ENCODE measurements around the gene AMBRA1. TPM values are rescaled to one million over a fixed set of nuclear protein-coding genes. Genes with fewer than 3 reads are reported as not detected.
"Not testable (repeated sequence)": the region's sequence is repeated elsewhere in the genome, so short reads cannot be mapped to it uniquely, and the experiment has no call there.

AMBRA1 gene
- total RNA-seq, 1 donor from 2014 or later = 38.5 TPM

DNA sequence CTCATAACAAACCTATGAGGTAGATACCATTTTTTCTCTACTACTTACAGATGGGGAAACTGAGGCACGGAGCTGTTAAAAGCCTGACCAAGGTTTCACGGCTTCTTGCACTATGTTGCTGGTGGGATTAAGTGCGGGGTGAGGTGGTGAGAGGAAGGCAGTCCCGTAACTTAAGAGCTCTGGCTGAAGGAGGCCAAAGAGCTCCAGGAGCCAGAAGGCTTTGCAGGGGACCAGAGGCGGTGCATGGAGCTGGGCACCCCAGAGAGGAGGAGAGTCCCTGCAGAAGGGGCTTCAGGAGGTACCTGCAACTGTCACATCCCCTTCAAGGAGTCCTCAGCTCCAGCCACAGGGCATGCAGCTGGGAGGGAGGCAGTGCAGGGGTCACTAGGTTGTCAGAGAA, 206.4 kb downstream of the AMBRA1 start:
- intact Hi-C loops (cut with micrococcal nuclease) = no loop called here

DNA sequence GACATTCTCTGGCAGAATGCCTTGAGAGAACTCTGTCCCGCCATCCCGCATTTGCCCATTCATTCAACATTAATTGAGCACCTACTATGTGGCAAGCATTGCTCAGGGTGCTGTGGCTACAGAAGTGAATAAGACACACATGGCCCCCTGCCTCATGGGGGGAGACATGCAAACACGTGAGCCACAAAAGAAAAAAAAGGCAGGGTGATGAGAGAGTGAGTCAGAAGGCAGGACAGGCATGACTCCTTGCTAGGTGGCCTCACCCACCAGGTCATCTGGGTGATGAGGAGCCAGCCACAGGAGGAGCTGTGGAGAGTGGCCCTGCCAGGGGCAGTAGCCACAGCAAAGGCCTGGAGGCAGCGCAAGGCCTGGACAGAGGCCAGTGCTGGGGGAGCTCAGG, 207.1 kb downstream of the AMBRA1 start:
- intact Hi-C loops (cut with micrococcal nuclease) = no loop called here

DNA sequence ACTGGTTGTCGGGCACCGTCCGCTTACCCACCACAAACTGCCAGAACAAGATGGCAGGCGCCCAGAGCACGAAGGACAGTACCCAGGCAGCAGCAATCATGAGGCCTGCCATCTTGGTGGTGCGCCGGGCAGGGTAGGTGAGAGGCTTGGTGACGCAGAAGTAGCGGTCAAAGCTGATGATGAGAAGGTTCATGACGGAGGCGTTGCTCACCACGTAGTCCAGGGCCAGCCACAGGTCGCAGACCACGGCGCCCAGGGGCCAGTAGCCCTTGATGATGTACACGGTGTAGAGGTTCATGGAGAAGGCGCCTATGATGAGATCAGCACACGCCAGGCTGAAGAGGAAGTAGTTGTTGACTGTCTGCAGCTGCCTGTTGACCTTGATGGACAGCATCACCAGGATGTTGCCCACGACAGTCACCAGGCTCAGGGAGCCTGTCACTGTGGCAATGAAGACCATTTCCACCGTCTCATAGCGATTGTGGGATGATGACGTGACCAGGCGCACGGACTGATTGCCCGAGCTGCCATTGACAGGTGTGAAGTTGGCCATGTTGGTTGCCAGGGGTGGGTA, 207.7 kb downstream of the AMBRA1 start:
- intact Hi-C loops (cut with micrococcal nuclease) = no loop called here

DNA sequence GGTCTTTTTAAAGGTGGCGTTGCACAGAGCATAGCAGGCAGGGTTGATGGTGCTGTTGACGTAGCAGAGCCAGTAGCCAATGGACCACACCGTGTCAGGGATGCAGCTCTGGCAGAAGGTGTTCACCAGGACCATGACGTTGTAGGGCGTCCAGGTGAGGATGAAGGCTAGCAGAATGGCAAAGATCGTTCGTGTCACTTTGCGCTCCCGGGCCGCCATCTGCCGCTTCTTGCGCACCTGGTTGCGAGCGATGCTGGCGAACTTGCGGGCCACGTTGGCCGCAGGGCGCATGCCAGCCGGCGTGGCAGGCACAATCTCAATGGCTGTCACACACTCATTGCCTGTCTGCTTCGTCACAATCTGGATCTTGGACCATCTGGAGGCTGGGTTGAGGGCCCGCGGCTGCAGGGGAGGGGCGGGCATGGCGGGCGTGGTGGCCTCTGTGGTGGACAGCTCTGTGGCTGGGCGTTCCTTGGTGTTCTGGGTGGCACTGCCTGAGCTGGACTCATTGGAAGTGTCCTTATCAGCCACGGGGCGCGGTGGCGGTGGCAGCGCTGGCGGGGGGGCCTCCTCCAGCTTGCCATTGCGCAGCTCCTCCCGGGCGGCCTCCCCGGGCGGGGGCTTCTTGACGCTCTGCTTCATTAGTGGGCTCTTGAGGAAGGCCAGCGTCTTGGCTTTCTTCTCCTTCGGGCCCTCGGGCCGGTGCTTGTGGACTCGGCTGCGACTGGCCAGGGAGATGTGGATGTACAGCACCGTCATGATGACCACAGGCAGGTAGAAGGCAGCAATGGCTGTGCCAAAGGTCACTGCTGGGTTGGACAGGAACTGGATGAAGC, 208.4 kb downstream of the AMBRA1 start:
- intact Hi-C loops (cut with micrococcal nuclease) = no loop called here

DNA sequence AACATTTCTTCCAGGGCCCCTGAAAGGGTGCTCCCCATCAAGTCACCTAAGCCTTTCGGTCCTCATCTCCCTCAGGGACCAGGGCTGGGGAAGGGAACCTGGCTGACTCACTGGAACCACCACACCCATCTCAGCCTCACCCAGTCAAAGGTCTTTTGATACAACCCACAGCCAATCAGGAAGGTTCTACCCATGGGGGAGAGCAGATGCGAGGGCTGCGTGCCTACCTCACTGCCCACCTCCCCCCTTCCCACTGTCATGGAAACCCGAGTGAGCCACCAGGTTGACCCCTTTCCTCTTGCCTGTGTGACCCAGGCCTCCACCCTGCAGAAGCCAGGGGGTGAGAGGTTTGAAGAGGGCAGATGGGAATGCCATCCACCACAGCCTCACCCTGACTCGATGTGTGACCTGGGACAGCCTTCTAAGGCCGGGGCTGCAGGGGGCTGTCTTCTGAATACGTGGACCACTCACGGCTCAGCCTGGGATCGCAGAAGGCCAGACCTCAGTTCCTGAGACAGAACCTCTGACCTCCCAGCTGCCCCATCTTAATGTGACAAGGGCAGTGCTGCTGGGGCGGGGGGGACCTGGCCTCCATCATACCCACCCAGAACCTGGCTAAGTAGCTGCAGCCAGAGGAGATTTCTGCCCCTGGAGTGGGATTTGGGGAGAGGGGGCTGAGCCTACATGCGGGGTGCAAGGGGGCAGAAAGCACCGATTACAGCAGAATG, 209.7 kb downstream of the AMBRA1 start:
- intact Hi-C loops (cut with micrococcal nuclease) = no loop called here

DNA sequence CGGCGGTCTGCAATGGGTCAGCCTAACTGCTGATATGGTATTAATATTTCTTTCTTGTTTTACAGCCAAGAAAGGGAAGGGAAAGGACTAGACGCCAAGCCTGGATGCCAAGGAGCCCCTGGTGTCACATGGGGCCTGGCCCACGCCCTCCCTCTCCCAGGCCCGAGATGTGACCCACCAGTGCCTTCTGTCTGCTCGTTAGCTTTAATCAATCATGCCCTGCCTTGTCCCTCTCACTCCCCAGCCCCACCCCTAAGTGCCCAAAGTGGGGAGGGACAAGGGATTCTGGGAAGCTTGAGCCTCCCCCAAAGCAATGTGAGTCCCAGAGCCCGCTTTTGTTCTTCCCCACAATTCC, 210.4 kb downstream of the AMBRA1 start:
- intact Hi-C loops (cut with micrococcal nuclease) = no loop called here

DNA sequence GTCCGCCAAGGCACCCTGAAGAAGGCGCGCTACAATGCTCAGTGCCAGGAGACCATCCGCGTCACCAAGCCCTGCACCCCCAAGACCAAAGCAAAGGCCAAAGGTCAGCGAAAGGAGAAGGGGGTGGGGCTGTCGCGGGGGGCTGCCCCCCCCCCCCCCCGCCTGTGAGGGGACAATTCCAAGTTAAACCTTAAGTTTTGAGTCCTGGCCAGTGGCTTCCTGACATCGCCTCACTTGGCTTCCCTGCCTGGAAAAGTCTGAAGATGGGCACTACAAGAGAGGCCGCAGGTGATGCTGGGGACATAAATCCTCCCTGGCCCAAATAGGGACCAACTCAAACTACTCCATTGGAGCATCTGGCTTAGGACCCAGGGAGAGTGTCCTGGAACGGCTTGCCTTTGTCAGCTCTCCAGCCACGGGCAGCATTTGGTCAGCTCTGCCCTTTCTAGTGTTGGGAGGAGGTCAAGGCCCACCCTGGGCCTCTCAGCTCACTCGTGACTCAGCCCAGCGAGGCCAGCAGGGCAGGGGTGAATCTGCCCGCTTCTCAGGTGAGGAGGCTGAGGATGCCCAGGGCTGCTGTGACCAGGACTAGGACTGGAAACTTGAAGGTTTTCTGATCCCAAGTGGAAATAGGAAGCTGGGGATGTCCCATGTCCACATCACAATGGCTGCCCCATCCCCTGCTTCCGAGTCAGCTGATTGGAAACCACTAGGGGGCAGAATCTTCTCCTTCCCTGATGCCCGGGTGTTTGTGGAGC, 211.0 kb downstream of the AMBRA1 start:
- intact Hi-C loops (cut with micrococcal nuclease) = no loop called here

DNA sequence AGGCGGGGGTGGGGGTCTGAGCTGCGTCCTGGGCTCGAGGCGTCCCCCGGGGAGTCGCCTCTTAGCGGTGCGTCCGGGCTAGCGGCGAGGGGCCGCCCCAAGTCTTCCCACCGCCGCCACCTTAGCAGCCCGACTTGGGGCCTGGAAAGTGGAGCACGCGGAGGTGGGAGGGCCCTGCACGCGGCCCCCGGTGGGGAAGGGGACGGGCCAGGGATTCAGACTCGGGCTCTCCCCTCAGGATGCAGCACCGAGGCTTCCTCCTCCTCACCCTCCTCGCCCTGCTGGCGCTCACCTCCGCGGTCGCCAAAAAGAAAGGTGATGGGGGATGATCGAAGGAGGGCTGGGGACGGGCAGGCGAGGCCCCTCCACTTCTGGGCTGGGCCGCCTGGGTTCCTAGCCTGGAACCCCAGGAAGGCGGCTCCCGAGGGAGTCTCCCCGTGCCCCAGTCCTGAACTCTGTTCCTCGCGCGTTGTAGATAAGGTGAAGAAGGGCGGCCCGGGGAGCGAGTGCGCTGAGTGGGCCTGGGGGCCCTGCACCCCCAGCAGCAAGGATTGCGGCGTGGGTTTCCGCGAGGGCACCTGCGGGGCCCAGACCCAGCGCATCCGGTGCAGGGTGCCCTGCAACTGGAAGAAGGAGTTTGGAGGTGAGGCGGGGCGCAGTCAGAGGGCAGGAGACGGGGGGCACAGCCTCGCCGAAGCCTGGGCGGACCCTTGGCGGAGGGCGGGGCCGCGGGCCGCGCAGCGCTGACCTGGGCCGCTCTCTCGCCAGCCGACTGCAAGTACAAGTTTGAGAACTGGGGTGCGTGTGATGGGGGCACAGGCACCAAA, 211.8 kb downstream of the AMBRA1 start:
- intact Hi-C loops (cut with micrococcal nuclease) = no loop called here

DNA sequence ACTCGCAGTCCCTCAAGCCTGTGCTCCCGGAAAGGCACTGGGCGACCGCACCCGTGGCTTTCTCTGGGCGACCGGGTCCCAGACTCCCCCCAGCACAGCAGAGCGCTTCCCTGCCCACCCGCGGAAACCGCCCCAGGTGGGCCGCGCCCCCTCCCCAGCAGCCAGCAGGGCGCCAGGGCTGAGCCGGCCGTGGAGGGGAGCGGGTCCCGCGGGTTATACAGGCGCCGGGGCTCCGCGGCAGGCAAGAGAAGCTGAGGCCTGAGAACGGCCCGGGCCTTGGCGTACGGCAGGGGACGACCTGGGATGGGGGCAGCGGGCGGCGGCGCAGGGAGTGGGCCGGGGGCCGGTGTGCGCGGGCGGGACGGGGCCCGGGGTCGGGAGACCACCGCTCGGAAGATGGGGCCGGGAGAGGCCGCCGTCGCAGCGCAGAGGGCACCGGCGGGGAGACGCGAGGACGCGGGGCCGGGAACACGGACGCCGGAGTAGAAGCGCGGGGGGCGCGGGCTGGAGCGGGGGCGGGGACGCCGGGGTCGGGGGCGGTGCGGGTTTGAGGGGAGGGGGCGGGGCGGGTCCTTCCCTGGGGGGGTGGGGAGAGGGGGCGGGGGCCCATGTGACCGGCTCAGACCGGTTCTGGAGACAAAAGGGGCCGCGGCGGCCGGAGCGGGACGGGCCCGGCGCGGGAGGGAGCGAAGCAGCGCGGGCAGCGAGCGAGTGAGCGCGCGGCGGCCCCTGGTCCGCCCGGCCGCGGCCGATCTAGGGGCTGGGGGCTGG, 212.6 kb downstream of the AMBRA1 start, which contains the start of gene MDK:
MDK (plus strand) TSS at position 622 of the 771 bp plus-strand sequence. CDS start 389 bp downstream, outside the sequence.
- intact Hi-C loops (cut with micrococcal nuclease) = no loop called here

DNA sequence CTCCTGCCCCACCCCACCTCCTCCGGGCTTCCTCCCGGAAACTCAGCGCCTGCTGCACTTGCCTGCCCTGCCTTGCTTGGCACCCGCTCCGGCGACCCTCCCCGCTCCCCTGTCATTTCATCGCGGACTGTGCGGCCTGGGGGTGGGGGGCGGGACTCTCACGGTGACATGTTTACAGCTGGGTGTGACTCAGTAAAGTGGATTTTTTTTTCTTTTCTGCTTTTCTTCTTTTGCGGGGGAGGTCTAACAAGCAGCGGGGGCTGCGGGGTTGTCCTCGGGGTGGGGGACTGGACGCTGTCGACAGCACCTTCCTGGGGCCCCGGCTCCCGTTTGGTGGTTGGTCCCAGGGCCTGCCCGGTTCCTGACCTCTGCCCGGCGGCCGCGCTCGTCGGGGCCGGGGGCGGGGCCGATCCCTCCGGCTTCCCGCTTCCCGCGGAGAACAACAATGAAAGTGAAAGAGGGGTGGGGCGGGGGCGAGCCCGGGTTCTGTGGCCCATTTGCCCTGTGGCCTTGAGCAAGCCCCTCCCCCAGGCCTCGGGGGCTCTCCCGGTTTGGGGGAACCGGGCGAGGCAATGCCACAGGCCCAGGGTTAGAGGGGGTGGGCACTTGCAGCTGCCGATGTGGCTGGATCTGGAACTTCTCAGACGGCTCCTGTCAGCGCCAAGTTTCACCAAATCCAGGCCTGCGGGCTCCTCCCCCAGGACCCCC, 213.3 kb downstream of the AMBRA1 start:
- intact Hi-C loops (cut with micrococcal nuclease) = no loop called here

DNA sequence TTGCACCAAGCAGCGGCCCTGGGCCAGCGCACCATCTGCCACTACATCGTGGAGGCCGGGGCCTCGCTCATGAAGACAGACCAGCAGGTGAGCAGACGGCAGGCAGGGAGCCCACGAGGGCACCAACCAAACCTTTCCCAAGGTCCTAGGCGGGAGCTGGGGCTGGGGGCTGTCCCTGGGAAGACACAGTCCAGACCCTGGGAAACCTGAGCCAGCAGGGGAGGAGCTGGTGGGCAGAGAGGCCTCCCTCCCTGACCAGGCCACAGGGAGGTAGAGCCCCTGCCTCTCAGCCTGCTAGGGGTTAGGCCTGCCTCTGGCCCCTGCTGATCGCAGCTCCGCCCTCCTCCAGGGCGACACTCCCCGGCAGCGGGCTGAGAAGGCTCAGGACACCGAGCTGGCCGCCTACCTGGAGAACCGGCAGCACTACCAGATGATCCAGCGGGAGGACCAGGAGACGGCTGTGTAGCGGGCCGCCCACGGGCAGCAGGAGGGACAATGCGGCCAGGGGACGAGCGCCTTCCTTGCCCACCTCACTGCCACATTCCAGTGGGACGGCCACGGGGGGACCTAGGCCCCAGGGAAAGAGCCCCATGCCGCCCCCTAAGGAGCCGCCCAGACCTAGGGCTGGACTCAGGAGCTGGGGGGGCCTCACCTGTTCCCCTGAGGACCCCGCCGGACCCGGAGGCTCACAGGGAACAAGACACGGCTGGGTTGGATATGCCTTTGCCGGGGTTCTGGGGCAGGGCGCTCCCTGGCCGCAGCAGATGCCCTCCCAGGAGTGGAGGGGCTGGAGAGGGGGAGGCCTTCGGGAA, 214.1 kb downstream of the AMBRA1 start:
- intact Hi-C loops (cut with micrococcal nuclease) = not testable (repeated sequence)

DNA sequence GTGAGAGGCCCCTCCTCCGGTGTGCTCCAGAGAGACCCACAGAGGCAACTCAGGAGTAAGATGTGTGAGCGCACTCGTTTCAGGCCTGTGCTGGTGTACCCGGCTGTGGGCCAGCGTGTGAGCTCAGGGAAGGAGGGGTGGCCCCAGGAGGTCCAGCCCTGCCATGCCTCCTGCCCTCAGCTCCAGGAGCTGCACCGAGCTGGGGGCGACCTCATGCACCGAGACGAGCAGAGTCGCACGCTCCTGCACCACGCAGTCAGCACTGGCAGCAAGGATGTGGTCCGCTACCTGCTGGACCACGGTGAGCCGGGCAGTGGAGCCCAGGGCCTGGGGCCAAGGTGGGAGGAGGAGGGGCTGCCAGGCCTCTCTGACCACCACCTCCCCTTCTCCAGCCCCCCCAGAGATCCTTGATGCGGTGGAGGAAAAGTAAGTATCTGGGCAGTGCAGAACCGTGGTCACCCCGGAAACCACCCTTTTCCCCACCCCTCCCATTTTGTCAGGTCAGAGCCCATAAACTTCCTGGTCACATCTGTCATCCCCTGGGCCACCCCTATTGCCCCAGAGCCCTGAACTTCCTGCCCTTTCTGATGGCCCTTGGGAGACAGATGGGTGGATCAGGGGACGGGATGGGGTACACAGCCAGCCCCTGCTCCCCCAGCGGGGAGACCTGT, 214.9 kb downstream of the AMBRA1 start:
- intact Hi-C loops (cut with micrococcal nuclease) = no loop called here

DNA sequence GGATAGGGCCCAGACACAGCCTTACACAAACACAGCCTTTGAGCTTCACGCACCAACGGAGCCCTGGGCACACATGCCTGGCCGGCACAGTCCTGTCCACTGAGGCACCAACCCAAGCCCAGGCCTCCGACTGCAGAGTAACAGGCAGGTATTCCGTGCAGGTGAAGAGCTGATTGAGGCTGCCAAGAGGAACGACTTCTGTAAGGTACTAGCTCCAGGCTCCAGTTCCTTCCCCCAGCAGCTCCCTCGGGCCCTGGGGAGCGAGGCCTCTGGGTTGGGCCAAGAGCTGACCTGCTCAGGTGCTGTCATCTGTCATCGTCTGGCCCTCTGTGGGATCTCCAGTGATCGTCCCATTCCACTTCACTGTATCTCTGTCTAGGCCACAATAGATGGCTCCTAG, 215.5 kb downstream of the AMBRA1 start:
- intact Hi-C loops (cut with micrococcal nuclease) = no loop called here

DNA sequence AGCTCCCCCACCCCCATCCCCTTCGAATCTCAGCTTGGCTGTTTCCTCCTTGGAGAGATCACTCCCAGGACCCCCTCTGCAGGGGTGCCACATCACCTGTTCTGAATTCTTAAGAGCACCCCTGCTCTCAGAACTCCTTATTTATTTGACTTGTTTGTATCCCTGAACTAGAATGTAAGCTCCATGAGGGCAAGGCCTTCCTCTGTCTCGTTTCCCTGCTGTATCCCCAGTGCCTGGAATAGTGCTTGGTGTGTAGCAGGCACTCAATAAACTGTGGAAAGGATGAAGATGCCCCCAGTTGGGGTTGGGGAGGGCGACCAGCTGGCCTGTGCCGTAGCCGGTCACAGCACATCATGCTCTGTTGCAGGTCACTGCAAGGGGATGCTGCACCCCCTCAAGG, 216.0 kb downstream of the AMBRA1 start:
- intact Hi-C loops (cut with micrococcal nuclease) = no loop called here

DNA sequence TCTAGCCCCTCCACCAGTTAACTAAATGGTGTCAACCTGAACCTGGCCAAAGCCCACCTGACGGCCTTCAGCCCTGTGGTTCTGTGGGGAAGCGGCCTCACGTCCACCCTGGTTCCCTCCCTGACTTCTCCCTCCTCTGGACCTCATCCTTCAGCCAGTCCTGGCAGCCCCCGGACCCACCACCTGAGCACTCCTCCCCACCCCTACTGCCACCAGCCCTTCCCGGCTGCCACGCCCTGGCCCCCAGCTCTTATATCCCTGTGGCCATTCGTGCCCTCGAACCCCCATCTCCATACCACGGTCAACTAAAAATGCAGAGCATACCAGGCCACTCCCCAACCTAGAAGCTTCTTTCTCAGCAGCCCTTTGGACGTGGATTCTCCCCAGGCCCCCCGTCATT, 216.5 kb downstream of the AMBRA1 start:
- intact Hi-C loops (cut with micrococcal nuclease) = no loop called here

DNA sequence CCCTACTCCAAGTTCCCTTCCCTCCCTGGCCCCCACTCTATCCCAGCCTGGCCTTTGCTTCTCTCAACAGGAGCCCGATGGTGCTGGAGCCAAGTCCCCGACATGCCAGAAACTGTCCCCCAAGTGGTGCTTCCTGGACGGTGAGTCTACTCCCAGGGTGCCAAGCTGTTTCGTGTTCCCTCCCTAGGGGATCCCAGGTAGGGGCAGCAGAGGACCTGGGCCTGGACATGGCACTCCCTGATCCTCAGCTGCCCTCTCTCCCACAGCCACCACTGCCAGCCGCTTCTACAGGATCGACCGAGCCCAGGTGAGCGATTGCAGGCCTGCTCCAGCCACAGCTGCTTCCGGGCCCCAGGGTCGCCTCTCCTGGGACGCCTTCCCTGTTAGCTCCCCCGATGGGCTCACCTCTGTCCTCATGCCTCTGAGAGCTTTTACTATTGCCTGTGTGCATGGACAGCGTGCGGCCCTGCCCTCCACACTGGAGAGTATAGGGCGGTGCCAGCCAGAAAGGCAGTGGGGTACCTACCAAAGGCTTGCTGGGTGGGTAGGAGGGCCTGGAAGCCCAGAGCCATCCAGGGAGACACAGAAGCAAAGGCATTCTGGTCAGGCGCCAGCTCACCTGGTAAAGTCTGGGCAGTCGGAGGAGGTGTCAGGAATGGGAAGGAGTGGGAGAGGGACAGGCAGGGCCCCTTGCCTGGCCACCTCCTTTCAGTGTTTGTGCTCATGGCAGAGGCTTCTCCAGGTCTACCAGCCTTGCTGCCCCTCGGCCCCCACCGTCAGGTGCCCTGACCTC, 217.4 kb downstream of the AMBRA1 start:
- intact Hi-C loops (cut with micrococcal nuclease) = no loop called here

All from T-helper 2 cell treated with Interferon-gamma antibody and Interleukin-4, amounts not matched to agents 100 ng/mL and 5 ng/mL, for 36 hours (primary cell).